NOMO-1 (cell line): Measurements from ENCODE around the gene BCL2A1.

Experiments
- DNase-seq, 2 experiments: peaks; one replicate each; lab custom pipeline; 2025; ENCODE audit not compliant: unreplicated experiment in 2 of 2; lab: John Stamatoyannopoulos, UW

Gene BCL2A1

DNA sequence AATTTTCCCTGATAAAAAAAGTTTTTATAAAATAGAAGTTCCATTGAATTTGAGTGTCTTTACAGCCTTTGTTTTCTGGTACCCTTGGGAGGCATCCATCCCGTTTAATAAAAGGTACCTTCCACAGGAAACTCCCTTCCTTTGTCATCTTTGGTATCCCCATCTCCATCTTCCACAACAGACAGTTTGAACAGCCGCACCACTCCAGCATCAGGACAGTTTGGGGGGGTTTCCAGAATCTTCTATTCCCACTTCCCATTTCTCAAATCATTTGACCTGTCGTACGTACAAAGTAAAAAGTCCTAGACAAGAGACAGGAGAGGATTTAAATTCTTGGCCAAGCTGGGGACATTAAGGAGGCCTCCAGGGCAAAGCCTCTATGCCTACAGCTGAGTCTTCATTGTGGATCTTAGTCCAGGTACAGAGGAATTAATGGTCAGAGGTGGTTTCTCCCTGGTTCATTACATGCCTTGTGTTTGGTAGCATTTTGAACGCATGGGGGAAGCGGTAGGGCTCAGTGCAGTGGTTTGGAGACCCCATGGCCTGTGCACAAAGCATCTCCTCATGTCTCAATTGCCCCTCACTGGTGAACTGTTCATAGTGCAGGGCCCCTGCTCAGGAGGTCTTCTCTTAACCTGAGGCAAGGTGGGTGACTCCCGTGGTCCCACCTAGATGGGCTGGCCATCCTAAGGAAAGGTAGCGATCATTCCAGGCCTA is 19.4 kb upstream of the BCL2A1 start:
- no peak for DNase-seq

DNA sequence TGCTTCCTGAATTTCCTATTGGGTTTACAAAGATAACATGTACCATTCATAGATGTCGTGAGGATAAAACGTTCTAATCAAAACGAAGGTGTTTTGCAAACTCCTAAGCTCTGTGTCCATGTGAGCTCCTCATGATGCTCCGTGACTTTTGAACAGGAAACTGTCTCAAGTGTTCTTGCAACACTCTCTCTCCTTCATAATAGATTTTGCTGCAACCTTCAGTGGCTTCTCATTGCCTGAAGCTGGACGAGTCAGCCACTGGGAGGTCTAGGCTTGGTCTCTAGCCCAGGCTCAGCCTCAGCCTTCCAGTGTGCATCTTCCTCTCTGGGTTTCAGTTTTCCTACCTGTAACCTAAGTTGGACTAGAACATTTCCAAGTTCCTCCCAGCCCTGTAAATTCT is 18.7 kb upstream of the BCL2A1 start:
- peak; percentile 65 to 94 for DNase-seq

DNA sequence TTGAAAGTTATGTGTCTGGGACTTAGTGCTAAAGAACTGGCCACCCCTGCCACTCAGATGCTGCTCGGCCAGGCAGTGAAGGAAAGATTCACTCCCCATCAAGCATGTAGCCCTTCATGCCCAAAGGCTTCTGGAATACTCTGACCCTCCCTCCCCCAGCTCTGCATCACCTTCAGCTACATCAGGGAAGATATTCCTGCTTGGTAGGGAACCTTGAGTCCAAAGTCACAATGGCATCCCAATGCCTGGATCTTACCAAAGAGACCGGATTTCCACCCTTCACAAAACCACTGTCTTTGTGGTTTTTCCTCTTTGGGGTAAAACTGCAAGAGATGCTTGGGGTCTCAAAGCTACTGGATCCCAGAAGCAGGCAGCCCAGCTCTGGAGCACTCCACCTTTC is 18.2 kb upstream of the BCL2A1 start:
- no peak for DNase-seq

DNA sequence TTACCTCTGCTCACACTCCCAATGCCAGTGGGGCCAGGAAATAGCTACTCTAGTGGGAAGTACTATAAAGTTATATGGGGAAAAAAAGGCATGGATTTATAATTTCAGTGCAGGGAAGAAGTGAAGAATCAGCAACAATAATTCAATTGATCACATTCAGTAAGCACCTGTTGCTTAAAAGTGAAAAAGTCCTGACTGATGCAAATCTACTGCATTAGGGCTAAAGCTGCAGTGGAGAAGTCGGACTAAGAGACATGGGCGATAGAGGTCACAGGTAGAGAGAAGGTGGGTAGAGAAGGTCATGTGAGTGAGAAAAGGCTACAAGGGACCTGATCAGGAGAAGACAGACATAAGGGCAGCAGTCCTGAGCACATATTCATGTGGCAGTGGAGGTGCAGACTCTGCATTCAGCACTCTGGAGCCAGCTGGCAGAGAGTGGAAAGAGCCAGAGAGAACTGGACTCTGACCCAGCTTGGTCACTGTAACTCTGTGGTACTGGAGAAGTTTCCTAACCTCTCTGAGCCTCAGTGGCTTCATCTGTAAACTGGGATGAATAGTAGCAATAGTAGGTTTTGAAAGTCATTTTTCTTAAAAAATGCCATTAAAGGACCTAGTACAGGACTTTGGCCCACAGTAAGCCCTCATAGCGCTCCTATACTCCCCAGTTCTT is 17.6 kb upstream of the BCL2A1 start:
- no peak for DNase-seq

DNA sequence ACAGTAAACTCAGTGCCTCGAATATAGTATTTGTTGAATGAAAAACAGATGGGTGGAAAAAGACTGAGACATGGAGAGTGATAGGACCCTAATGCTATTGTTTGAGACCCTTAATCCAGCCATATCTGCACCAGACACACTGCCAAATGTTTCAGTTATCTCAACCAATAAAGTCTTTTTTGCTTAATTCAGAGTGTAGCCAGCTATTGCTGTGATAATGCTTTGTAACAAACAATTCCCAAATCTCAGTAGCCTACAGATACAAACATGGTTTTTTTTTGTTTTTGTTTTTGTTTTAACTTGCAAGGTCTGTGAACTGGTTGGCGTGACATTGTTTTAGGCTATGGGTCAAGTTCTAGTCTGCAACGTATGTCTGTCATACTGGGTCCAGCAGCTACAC is 17.0 kb upstream of the BCL2A1 start:
- DNase-seq: no peak

DNA sequence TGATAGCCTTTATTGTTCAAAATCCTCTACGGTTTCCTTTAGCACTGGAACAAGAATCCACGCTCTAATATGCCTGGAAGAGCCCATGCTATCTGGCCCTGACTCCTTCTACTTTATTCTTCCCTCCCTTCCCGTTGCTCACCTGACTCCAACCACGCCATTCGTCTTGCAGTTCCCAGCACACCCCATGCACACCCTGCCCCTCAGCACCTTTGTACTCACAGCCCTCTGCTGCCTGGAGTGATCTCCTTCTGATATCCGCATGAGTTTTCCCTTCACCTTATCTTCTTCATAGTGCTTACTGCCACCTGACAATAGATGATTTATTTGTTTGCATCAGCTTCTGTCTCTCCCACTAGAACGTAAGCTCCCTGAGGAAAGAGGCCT is 16.6 kb upstream of the BCL2A1 start:
- no peak for DNase-seq

DNA sequence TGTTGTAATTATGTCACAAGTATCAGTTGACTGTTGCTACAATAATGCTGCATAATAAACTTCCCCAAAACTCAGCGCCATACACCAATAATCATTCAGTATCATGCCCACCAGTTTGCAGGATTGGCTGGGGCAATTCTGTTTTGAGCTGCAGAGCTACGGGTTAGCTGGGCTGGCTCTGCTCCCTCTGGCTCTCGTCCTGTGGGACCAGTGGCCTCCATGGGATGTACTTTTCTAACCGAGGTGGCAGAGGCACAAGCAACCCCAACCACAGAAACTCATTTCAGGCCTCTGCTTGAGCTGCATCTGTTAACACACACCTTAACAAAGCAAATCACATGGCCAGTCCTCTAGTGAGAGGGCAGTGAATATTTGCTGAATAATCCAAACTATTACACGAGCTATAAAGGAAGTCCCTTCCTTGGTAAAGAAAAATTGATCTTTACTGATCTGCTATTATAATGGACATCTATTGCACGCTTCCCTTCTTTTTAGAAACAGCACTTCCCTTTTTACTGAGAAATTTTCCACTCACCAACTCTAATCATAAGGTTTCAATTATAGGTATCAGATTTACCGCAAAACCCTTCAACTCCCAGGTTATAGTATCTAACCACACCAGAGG is 10.9 kb upstream of the BCL2A1 start:
- DNase-seq: peak; percentile 68 to 90

DNA sequence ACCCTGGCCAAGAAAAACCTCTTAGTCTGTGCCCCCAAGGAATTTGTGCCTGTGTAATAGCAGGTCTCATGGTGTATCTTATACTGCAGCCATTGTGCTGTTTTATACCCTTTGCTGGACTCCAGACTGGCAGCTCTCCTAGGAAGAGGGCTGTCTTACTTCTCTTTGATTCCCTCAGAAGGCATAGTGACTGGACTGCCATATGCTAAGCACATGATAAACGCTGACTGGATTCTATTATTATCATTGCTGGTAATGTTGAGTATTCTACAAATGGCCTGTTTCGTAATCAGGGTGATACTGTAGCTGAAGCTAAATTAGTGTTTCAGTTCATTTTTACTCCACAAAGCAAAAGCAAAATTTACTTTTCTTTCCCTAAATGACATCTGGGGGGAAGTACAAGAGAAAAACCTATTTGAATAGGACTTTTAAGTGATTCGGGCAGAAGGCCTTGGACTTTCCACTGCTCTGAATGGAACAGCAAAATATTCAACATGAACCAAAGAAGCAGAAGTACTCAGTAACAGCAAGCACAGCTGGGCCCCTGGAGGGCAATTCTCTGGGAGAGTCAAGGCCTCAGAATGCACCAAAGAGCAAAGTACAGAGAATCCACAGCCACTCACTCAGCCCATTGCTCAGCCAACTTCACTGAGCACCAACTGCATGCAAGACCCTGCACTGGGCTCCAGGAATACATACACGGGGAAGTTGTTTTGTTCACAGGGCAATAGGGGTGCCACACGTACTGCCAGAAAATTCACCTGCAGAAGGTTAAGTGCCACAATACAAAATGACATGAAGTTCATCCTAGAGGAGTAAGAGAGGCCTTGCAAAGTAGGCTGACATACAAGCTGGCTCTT is 7.9 kb upstream of the BCL2A1 start:
- peak; percentile 73 to 96 for DNase-seq

DNA sequence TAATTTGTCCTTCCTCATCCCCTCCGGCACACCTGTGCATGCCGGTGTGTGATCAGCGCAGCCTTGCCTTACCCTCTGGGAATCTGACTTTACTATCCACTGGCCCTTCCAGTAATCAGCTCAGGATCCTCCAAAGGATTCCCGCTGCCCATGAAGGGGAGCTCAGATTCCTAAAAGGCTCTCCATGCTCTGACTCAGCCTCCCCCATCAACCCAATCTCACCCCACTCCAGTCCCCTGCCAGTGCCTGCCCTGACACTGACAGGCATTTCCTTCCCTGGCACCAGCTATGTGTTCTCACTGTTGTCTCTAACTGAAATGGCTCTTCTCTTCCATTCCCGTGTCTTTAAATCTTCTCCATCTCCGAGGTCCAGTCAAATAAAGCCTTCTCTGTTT is 7.3 kb upstream of the BCL2A1 start:
- no peak for DNase-seq

DNA sequence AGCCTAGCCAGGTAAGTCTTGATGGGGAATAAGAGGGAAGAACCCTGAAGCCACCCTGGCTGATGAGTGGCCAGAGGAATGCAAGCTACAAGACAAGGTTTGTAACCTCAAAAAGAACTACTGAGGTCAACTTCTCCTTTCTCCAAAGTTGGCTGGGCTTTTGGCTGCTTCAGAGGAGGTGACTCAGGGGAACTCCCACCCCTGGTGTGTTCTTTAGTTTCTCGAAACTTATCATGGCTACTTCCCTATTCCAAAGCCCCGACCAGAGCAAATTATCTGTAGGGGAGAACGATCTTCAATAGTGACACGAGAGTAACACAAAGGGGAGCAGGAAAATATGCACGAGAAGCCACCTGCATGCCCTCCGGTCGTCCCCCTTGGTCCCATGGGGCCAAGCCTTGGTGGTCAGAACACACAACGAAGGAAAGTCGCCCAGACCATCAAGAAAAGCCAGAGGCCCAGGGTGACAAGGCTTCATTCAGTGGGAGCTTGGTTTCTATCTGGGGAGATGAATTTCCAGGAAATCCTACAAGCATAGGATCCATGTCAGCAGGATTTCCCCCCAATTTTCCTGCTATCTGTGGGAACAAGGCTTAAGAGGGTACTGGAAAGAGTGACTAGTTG is 6.5 kb upstream of the BCL2A1 start:
- peak; percentile 84 to 97 for DNase-seq

DNA sequence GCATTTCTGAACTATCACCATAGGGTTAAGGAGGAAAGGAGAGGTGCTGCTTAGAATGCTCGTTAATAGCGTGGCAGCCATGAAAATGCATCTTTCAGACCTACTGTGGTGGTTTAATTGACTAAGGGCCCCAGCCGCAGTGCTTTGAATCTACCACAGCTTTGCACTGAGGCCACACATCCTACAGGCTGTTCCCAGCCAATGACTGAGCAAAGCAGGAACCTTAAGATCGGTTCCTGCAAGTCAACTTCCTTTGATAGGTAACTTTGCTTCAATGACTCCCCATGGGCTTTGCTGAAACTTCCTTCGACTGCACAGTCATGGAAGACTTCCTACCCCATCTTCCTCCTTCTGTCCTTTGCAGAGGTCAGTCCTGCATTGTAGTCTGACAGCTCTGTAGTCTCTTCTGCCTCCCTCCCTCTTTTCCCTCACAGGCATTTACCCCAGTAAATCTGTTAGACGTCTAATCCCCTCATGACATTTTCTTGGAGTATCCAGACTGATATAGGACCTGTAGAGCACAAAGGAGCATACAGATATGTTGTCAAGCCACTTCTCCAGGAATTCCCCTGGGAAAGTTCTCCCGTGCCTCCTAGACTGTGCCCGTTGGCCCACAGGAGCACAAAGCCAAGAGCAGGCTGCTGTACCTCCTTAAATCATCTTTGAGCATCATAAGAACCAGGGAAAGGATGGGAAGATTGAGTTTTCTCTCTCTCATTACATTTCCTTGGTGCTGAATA is 2.6 kb upstream of the BCL2A1 start:
- DNase-seq: no peak

DNA sequence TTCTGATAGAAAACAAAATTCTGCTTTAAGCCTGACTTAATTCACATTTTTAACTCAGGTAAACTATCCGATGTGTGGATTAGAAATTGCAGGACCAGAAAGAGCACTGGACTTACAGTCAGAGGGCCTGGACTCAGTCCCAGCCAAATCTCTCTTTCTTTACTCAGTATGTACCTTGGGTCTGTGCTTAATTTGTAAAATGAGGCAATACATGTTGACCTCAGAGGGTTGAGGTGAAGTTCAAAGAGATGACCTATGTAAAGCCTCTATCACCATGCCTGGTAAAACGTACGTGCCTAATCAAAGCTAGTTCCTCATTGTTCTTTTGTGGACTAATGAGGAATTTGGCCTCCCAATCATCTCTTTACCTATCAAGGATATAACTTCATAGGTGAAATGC is 1.9 kb upstream of the BCL2A1 start:
- no peak for DNase-seq

DNA sequence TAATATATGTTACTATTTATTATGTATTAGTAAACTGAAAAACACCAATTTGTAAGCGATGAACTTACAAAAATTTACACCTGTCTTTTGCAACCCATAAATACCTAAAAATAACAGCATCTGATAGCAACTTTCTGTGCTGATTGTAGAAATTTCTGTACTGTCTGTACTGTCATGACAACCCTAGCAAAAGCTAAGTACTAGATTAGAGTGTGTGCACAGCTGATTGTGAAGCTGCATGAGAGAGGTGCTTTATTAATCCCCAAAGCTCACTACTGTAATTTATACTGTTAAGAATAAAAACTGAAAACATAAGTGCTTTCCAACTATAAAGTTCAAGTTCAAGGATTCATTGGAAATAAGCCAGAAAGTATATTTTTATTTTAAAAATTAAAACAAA is 815 bp downstream of the BCL2A1 start:
- no peak for DNase-seq

DNA sequence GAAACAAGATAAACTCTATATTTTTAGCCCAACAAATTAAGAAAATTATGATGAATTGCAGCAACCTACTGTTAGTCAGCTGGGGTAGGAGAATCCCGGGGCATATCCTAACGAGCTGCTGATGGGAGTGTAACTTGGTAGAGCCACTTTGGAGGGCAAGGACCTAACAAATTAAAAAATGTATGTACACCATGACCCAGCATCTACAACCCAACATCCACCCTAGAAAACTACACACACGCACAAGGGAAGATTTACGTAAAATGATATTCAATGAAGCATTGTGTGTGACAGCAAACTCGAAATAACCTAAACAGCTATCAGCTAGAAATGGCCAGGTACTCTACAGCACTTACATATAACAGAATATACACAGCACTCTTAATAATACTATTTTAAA is 1.9 kb downstream of the BCL2A1 start:
- no peak for DNase-seq

DNA sequence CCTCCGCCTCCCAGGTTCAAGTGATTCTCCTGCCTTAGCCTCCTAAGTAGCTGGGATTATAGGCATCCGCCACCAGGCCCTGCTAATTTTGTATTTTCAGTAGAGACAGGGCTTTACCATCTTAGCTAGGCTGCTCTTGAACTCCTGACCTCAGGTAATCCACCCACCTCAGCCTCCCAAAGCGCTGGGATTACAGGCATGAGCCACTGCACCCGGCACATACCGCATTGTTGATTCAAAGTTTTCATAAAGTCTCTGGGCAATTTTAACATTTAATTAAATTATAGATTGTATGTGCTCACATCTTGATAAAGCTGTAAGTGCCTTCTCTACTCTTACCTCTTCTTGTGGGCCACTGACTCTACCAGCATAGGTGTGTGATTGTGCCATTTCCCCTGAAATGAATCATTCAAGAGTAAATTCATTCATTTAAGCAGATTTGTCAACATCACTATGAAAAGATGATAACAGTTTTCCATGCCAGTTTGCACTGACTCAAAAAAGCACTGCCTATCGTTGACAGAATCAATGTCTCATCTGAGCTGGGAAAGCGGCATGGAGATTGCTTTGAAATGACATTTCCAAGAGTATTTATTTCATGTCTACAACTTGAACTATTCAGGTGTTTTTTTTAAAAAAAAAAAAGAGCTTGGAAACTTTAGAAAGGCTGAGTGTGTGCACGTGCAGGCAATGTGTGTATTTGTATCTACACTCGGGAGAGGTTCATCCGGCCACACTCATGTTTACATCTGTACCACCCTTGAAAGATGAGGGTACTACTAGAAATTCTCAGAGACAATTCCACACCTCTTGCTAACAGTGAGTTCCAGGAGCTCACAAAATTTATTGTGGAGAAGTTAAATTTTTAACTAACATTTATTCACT is 3.5 kb downstream of the BCL2A1 start:
- DNase-seq: no peak

DNA sequence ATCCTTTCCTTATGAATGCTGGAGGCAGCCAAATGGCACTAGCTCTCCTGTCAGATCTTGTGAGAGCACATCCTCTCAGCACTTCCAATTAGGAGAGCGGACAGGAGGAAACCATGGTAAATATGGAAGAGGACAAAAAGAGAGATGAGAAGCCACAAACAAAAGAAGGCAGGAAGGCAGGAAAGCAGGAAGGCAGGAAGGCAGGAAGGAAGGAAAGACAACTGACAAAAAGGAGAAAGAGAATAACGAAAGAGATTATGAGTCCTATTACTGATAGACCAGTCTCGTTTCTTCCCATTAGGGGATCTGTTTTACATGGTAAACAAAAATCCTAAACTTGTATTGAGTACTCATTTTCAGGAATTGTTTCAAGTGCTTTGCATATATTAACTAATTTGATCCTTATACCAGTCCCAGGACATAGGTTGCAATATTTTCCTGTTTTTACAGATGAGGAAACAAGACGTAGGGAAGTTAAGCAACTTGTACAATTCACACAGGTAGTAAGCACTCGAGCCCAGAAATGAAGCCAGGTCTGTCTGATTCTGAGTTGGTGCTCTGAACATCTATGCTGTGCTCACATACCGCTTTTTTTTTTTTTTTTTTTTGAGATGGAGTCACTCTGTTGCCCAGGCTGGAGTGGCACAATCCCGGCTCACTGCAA is 4.2 kb downstream of the BCL2A1 start:
- DNase-seq: no peak

DNA sequence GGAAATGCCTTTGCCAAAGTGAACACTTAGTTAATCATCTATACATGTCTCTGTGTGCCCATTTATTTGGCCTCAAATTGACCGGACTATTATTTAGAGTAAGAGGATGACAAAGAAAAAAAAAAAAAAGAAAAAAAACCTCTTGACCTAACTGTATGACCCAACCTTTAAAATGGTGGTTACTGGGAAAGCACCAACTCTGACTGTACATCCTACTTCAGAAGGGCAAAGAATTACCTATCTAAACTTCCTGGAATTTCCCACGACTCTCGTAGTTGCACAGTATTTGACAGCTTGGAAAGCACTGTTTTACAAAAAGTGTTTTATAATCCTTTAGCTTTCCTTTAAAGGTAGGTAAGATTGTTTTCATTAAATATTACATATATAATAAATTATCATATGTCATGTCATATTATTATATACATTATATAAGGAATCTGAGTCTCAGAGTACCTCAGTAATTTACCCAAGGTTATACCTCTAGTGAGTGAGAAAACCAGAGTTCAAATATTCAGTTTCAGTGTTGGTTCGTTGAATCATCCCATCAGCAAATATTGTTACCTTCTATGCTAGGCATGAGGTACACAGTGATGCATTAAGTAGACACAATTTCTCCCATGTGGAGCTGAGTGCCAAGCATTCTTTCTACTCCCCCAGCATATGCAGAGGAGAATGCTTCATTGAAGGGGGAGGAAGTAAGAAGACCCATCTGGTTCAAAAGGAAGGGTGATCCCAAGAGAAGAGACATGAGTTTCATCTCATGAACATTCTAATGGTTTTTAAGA is 5.0 kb downstream of the BCL2A1 start:
- no peak for DNase-seq

DNA sequence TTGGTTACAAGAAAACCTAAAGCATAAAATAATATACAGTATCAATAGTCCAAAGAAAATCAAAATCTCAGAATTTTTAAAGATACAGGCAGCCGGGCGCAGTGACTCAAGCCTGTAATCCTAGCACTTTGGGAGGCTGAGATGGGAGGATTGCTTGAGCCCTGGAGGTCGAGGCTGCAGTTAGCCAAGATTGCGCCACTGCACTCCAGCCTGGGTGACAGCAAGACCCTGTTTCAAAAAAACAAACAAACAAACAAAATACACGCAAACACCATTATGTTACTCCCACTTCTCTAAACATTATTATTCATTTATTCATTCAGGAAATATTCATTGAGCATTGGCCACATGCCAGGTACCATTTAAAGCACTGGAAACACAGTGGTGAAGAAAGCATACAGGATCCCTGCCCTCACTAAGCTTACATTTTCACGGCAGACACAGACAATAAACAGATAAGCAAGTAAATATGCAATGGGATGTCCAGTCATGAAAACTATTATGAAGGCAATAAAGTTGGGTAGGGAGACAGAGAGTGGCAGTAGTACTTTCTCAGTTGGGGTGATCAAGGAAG is 6.7 kb downstream of the BCL2A1 start:
- no peak for DNase-seq
